ENCODE results near the gene EPHB2. TPM values are rescaled to one million over a fixed set of nuclear protein-coding genes. Genes with fewer than 3 reads are reported as not detected.
"Not testable (repeated sequence)": the region's sequence is repeated elsewhere in the genome, so short reads cannot be mapped to it uniquely, and the experiment has no call there.

Gene EPHB2
- 136 and 159 TPM in 2 replicates for total RNA-seq

DNA sequence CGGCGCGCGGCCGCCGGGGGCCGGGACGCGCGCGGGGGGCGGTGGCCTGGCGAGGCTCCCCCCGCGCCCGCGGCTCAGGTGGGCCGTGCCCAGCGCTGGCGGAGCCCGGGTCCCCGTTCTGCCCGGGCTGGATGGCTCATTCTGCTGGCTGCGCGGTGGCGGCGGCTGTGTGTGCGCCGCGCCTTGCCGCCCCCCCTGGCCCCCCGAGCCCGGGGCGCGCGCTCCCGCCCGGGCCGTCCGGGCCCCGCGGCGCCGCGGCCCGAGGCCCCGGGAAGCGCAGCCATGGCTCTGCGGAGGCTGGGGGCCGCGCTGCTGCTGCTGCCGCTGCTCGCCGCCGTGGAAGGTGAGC lies at the start of gene EPHB2:
EPHB2 (plus strand) TSS at position 139 of the 349 bp plus-strand sequence; CDS start at position 283, 144 bp downstream.
- DNase-seq (ENCODE audit: low read depth), result no peak

DNA sequence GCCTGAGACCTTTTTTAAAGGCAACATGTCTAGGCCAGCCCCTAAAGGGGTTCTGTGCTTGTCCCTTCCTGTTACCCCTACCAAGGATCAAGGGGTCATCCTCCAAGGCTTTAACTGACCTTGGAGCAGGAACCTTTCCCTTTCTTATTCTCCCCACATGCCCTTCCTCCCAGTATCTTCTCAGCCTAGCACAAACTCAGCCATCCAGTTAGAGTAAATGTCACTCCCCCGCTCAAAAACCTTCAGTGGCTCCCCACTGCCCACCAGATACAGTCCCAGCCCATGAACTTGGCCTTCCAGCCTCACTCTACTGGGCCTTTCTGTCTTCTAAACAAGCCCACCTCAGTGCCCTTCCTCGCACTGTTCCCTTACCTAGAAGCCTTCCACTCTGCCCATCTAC lies 48.8 kb upstream of the EPHB2 start:
- DNase-seq (ENCODE audit: low read depth), result no peak

- no peak for DNase-seq (ENCODE audit: low read depth)
These were observed 48.3 kb upstream of the EPHB2 start for GRCh38 chr1:22662318-22662717.

GRCh38 chr1:22662986-22663408 lies 47.6 kb upstream of the EPHB2 start:
- DNase-seq (ENCODE audit: low read depth), result no peak

DNA sequence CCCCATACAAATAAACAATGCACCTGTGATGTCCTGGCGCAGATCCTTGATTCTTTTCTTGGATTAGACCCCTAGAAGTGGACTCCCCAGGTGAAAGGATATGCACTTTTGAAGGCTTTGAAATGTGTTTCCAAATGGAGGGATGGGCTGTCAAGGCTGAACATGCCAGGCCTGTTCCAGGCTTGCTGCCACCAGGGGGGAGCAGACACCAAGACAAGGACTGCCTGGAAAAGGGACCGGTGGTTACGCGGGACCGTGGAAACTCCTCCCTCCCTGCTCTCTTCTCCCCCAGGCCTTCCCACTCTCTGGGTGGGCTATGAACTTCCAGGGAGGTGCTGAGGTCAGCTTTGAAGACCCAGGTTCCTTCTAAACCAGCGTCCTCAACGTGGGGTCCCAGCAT lies 44.9 kb upstream of the EPHB2 start:
- DNase-seq (ENCODE audit: low read depth), result peak; percentile 16

DNA sequence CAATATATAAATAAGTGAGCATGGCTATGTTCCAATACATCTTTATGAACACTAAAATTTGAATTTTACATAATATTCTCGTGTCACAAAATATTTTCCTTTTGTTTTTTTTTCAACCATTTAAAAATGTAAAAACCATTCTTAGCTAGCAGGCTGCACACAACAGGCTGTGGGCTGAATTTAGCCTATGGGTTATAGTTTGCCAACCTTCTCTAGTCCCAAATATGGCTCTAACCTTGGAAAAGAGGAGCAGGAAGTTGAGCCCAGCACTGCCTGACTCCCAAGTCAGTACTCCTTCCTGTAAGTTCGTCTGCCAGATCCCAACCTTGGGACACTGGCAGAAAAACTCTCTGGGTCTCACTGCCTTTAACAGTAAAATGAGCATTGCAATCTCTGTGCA lies 44.2 kb upstream of the EPHB2 start:
- no peak for DNase-seq (ENCODE audit: low read depth)

- DNase-seq (ENCODE audit: low read depth), result not testable (repeated sequence)
These were observed 41.8 kb upstream of the EPHB2 start for GRCh38 chr1:22668840-22669239.

- DNase-seq (ENCODE audit: low read depth), result no peak
These were observed 40.2 kb upstream of the EPHB2 start for GRCh38 chr1:22670352-22670975.

- DNase-seq (ENCODE audit: low read depth), result no peak
These were observed 38.6 kb upstream of the EPHB2 start for GRCh38 chr1:22671999-22672398.

DNA sequence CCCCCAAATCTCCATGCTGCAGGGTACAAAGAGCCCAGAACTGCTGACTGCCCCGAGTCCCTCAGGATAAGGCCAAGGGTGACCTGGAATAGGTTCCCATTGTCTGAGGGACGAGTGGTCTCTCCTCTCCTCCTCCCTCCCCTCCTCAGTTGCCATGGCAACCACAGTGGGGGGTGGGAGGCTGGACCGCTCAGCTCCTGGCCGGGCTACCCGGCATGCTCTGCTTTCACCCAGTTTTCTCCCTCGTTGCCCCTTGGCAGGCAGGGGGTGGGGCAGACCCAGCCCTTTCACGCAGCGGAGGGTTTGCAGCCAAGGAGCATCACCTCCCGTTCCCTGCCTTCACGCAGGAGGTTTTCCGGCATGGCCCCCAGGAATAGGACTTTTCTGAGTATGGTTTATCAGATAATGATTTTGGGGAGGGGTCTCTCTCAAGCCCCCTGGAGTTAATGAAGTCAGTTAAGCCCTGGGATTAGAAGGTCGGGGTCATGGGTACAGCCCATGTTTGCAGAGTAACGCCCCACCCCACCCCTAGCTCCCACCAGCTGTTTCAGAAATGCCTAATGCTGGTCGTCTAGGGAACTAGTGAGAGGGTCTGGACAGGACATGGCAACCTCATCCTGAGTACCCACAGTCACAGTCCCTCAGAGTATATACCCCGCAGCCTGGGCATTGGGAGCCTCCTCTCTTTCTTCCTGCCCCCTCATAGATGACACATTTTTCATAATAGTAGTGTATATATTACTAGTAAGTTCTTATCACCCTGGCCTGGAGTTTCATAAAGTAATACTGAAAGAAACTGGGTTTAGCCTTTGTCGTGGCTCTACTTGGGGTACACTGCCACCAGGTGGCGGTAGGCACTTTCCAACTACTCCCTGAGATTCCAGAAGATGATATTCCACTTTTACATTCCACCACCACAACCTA lies 36.9 kb upstream of the EPHB2 start:
- DNase-seq (ENCODE audit: low read depth), result peak; percentile 52

GRCh38 chr1:22674410-22674749 lies 36.3 kb upstream of the EPHB2 start:
- DNase-seq (ENCODE audit: low read depth), result no peak

DNA sequence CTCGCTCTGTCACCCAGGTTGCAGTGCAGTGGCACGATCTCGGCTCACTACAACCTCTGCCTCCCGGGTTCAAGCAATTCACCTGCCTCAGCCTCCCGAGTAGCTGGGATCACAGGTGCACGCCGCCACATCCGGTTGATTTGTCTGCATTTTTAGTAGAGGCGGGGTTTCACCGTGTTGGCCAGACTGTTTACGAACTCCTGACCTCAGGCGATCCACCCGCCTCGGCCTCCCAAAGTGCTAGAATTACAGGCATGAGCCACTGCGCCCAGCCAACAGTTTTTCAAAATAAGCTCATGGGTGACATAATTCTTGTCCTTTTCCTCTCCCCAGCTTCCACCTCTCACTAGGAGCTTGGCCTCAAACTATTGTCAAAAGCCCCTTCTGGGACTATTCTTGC lies 34.5 kb upstream of the EPHB2 start:
- not testable (repeated sequence) for DNase-seq (ENCODE audit: low read depth)

DNA sequence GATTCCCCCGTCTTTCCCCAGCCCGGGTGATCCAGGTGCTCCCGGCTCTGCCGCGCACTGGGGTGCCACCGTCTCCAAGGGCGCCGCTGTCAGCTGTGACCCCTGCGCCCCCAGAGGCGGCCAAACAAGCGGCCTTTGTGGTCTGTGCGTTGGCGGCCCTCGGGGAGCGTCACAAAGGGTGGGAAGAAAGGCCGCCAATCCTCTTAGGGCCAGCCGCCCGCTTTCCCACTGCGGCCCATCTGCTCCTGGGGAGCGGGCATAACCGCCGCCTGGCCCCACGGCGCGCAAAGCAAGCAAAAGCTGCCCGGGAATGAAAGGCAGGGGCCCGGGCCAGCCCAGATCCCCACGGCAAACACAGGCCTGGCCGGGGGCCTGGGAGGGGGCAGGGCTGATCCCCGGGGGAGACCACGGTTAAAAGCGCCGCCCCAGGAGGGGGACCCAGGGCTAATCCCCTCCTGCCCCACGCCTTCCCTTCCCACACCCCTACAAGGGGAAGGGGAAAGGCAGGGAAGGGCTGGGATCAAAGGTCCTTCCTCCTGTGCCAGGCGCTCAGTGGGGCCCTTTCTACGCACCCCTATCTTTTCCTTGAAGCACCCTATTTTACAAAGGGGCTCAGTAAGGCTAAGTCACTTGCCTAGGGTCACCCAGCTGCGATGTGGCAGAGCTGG lies 33.6 kb upstream of the EPHB2 start:
- DNase-seq (ENCODE audit: low read depth), result no peak

DNA sequence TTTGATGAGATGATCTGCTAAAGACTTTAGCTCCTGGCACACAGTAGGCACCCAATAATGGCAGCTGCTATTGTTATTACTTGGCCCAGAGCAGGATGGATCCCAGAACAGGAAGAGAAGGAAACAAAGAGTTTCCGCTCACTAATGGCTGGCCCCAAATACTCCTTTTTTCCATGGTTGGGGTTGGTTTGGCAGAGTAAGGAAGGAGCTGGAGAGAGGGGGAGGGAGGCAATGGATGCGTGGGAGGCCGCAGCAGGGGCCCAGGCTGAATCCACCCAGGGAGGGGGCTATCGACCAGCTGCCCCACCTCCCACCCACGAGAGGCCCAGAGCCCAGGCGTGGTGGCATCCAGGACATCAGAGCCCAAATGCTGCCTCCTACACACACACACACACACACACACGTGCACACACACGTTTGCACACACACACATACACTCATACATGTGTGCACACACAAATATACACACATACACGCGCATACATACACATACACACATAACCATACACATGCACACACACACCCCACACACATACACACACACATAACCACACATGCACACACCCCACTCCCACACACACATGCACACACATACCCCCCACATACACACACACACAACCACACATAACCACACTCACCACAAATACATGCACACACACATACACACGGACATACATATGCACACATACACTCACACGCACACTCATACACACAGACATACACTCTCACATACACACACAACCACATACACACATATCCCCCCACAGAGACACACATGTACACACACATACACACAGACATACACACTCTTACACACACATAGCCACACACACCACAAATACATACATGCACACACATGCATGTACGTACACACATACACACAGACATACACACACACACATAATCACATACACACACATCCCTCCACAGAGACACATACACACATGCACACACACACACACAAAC lies 32.4 kb upstream of the EPHB2 start:
- no peak for DNase-seq (ENCODE audit: low read depth)

- no peak for DNase-seq (ENCODE audit: low read depth)
These were observed 29.9 kb upstream of the EPHB2 start for GRCh38 chr1:22680726-22681125.

DNA sequence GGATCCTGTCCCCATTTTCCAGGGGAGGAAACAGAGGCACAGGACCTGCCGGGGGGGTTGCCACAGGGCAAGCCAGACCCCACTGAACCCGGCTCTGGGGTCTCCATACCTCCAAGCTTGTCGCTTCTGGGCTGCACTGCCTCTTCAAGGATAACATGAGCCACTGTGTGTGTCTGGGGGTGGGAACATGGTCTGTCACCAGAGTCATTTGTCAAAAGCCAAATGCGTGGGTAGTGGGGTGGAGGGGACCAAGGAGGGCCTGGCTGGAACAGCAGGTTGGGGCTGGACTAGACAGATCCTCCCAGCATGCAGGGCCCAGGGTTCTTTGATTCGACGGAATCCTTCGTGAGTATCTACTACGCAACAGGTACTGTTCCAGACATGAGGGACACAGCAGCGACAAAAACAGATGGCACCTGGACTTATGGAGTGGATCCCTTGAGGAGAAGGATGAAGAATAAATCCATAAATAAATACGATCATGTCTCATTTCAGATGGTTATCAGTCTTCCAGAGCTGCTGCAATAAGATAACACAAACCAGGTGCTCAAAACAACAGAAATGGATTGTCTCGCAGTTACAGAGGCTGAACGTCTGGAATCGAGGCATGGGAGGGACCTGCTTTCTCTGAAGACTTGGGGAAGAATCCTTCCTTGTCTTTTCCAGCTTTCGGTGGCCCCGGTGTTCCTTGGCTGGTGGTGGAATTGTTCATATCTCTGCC lies 28.9 kb upstream of the EPHB2 start:
- DNase-seq (ENCODE audit: low read depth), result no peak

DNA sequence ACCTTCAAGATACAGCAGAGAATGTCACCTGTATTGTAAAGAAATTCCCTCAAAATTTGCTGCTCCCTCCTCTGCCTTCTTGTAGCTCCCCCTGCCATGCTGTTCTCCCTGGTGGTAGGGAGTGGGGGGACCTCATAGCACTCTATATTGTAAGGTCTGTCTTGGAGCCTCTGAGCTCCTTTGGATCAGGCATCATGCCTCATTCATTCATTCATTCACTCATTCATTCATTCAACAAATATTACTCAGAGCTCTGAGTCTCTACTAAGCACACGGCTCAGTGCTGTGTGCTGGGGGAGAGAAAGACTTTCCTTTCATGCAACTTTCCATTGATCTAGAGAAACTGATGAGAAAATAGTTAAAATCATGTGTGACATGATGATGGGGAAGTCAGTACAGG lies 27.1 kb upstream of the EPHB2 start:
- DNase-seq (ENCODE audit: low read depth), result no peak

- DNase-seq (ENCODE audit: low read depth), result no peak
These were observed 25.0 kb upstream of the EPHB2 start for GRCh38 chr1:22685591-22686059.

GRCh38 chr1:22687191-22687590 lies 23.4 kb upstream of the EPHB2 start:
- DNase-seq (ENCODE audit: low read depth), result peak; percentile 27

DNA sequence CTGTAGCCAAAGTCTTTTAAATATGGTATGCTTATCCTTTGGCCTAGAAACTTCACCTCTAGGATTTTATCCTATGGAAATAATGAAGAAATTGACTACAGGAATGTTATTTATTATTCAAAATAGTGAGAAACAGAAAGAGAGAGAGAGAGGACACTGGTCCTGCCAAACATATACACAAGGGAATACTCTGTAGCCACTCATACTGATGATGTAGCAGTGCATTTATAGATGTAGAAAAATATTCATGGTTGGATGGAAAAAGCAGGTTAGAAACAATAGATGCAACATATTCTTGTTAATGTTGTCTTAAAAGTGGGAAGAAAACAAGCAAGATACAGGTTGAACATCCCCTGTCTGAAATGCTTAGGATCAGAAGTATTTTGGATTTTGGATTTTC lies 22.2 kb upstream of the EPHB2 start:
- DNase-seq (ENCODE audit: low read depth), result no peak

- DNase-seq (ENCODE audit: low read depth), result peak; percentile 96
These were observed 21.1 kb upstream of the EPHB2 start for GRCh38 chr1:22689505-22689904.

Data from renal cortical epithelial cell (primary cell).